ENCODE results near the gene HIPK4.

DNA sequence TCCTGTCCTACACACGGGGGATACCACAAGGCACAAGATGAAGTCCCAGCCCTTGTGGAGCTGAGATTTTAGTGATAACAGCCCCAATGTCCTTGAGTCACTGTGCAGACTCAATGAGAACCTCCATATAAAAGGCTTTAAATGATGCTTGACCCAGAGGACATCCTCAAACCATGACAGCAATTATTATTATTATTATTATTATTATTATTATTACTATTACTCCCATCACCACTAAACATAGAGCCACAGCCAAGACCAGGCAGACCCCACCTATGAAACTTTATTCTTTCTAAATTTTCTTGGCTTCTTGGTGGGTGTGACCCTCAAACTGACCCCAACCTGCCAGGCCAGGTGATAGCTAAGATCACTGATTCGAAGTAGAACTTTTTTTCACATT, 52.9 kb downstream of the HIPK4 start:
- TF ChIP-seq, protein P1, sequence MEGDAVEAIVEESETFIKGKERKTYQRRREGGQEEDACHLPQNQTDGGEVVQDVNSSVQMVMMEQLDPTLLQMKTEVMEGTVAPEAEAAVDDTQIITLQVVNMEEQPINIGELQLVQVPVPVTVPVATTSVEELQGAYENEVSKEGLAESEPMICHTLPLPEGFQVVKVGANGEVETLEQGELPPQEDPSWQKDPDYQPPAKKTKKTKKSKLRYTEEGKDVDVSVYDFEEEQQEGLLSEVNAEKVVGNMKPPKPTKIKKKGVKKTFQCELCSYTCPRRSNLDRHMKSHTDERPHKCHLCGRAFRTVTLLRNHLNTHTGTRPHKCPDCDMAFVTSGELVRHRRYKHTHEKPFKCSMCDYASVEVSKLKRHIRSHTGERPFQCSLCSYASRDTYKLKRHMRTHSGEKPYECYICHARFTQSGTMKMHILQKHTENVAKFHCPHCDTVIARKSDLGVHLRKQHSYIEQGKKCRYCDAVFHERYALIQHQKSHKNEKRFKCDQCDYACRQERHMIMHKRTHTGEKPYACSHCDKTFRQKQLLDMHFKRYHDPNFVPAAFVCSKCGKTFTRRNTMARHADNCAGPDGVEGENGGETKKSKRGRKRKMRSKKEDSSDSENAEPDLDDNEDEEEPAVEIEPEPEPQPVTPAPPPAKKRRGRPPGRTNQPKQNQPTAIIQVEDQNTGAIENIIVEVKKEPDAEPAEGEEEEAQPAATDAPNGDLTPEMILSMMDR (IDR thresholded peaks at IDR 0.05; ENCODE audit: low read depth, low read length, missing input control), result no peak
- TF ChIP-seq TAF1 (conservative IDR thresholded peaks at IDR 0.05) (no peak), EGR1 (IDR thresholded peaks at IDR 0.05; ENCODE audit: low read depth in 2 of 2) (no peak), YY1 (IDR thresholded peaks at IDR 0.05) (no peak), SP1 (IDR thresholded peaks at IDR 0.05) (no peak), GABPA (IDR thresholded peaks at IDR 0.05 in 1 of 2, conservative IDR thresholded peaks at IDR 0.05 in 1 of 2) (no peak), JUND (IDR thresholded peaks at IDR 0.05) (no peak), HNF4G (IDR thresholded peaks at IDR 0.05) (no peak), RAD21 (IDR thresholded peaks at IDR 0.05) (no peak)
- TF ChIP-seq, protein P2, sequence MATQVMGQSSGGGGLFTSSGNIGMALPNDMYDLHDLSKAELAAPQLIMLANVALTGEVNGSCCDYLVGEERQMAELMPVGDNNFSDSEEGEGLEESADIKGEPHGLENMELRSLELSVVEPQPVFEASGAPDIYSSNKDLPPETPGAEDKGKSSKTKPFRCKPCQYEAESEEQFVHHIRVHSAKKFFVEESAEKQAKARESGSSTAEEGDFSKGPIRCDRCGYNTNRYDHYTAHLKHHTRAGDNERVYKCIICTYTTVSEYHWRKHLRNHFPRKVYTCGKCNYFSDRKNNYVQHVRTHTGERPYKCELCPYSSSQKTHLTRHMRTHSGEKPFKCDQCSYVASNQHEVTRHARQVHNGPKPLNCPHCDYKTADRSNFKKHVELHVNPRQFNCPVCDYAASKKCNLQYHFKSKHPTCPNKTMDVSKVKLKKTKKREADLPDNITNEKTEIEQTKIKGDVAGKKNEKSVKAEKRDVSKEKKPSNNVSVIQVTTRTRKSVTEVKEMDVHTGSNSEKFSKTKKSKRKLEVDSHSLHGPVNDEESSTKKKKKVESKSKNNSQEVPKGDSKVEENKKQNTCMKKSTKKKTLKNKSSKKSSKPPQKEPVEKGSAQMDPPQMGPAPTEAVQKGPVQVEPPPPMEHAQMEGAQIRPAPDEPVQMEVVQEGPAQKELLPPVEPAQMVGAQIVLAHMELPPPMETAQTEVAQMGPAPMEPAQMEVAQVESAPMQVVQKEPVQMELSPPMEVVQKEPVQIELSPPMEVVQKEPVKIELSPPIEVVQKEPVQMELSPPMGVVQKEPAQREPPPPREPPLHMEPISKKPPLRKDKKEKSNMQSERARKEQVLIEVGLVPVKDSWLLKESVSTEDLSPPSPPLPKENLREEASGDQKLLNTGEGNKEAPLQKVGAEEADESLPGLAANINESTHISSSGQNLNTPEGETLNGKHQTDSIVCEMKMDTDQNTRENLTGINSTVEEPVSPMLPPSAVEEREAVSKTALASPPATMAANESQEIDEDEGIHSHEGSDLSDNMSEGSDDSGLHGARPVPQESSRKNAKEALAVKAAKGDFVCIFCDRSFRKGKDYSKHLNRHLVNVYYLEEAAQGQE (IDR thresholded peaks at IDR 0.05), result no peak
- TF ChIP-seq, protein P3, sequence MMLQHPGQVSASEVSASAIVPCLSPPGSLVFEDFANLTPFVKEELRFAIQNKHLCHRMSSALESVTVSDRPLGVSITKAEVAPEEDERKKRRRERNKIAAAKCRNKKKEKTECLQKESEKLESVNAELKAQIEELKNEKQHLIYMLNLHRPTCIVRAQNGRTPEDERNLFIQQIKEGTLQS (IDR thresholded peaks at IDR 0.05), result no peak
- TF ChIP-seq, protein P4, sequence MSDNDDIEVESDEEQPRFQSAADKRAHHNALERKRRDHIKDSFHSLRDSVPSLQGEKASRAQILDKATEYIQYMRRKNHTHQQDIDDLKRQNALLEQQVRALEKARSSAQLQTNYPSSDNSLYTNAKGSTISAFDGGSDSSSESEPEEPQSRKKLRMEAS (IDR thresholded peaks at IDR 0.05), result no peak
- TF ChIP-seq, protein P5, sequence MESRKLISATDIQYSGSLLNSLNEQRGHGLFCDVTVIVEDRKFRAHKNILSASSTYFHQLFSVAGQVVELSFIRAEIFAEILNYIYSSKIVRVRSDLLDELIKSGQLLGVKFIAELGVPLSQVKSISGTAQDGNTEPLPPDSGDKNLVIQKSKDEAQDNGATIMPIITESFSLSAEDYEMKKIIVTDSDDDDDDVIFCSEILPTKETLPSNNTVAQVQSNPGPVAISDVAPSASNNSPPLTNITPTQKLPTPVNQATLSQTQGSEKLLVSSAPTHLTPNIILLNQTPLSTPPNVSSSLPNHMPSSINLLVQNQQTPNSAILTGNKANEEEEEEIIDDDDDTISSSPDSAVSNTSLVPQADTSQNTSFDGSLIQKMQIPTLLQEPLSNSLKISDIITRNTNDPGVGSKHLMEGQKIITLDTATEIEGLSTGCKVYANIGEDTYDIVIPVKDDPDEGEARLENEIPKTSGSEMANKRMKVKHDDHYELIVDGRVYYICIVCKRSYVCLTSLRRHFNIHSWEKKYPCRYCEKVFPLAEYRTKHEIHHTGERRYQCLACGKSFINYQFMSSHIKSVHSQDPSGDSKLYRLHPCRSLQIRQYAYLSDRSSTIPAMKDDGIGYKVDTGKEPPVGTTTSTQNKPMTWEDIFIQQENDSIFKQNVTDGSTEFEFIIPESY (IDR thresholded peaks at IDR 0.05), result no peak

All from liver (tissue), 3 donors.